Left cardiac atrium (tissue), 4 donors: Measurements from ENCODE around the gene KLF8. TPM values are rescaled to one million over a fixed set of nuclear protein-coding genes. Genes with fewer than 3 reads are reported as not detected.
"Not testable (repeated sequence)": the region's sequence is repeated elsewhere in the genome, so short reads cannot be mapped to it uniquely, and the experiment has no call there.

ENCODE experiments used
- ATAC-seq, 2 donors: fragments of 200-7000 bp; cut with Tn5 transposase; one replicate each; pipeline ENCODE4 v1.9.1; 2020; ENCODE audit warnings: mild to moderate bottlenecking in 2 of 2, moderate library complexity in 2 of 2
- DNase-seq: peaks from one replicate; pipeline ENCODE4 v3.0.0-alpha.2; 2020
- intact Hi-C, 2 donors: fragments of 100-400 bp; cut with DNase I; formaldehyde crosslinking; loops; one replicate each; pipeline versions ENCODE4 v1.14.1 to v1.15.1; 2022 to 2023
- long read RNA-seq: library from polyadenylated mRNA; unstranded; transcript quantifications from one replicate; pipeline ENCODE4 v2.0.0, GENCODE V29; 2021
- total RNA-seq, 2 donors: library from RNA; stranded (reverse); fragmentation: NEBNext Ultra II Directional; extraction: Animal tissue kit (Norgen Biotek cat#: 25700); gene quantifications; one replicate each; pipeline ENCODE4 v1.2.1, GENCODE V29; 2021
- donor health status: DM: no; HTN: yes; CAD: no.
- donor health status: DM: no; HTN: yes; CAD: no; lungs with severe emphysema.
- donor health status: DM: yes; HTN: yes; CAD: no.
- donor health status: Dilated cardiomyopathy.

The KLF8 gene
- 1 to 10 TPM; 5.4 to 7.8 TPM for total RNA-seq
- long read RNA-seq, partial matches to known transcripts: 1 of 1 reads
- long read RNA-seq, other reads (novel, unspliced or antisense): 0 of 1 reads

DNA sequence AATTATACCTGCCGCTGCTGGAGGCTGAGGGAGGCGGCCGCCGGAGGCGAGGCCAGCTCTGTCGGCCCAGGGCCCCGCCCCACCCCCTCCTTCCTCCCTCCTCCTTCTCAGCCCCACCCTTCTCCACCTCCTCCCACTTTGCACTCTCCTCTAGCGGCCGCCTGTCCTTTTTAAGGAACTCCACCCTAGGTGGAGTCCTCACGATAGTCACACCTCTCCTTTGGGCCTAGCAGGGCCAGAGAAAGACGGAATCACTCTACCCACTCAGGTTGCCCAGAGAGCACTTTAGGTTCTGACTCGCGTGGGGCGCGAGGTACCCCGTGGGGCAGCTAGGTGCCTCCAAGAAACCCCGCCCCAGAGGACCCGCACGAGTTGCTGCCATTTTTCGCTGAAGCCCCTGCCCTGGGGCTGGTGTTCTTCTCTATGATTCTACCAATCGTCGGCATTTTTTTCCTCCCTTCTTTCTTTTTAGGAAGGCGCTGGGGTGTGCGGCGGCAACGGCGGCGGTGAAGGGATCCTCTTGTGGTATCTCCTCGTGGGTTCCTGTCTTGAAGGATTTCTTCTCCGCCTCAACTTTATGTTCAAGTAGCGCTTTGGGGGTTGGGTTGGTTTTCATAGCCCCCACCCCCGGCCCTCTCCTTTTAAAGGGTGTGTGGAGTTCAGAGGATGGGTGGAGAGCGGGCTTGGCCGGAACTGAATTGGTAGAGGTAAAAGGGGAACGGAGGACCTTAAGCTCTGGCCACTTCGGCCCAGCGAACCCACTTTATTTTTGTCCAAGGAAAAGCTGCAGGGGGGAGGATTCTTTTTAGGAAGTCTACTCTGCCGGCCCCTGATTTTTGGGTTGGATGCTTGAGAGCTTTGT, at the start of gene KLF8:
TSS of gene KLF8 (plus strand) at position 136 of the 862 bp plus-strand sequence. CDS start 979 bp downstream, outside the sequence.
- intact Hi-C loops: no loop called here
- peak; percentile 55 for DNase-seq
- ATAC-seq: peak; percentile 72 to 90

DNA sequence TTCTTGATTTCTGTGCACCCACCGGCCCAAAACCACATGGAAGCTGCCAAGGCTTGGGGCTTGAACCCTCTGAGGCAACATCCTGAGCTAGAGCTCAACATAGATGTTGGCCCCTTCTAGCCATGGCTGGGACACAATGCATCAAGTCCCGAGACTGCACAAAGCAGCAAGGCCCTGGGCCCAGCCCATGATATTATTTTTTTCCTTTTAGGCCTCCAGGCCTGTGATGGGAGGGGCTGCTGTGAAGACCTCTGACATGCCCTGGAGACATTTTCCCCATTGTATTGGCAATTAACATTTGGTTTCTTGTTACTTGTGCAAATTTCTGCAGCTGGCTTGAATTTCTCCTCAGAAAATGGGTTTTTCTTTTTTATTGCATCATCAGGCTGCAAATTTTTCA, 25.2 kb upstream of the KLF8 start:
- ATAC-seq, DNase-seq, intact Hi-C loops: not testable (repeated sequence)

- DNase-seq: no peak
- no peak for ATAC-seq
- intact Hi-C loops: no loop called here
Observed at GRCh38 chrX:56211701-56212100, 20.5 kb upstream of the KLF8 start.

DNA sequence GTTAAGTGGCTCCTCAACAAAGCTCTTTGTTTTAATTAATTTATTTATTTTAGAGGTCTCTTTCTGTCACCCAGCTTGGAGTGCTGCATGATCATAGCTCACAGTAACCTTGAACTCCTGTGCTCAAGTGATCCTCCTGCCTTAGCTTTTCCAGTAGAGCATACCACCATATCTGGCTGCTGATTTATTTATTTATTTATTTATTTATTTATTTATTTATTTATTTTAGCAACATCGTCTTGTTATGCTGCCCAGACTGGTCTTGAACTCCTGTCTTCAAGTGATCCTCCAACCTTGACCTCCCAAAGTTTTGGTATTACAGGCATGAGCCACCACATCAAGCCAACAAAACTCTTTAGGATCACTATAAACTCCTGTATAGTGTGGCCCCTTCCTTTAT, 15.8 kb upstream of the KLF8 start:
- intact Hi-C loops: no loop called here
- no peak for ATAC-seq
- no peak for DNase-seq

DNA sequence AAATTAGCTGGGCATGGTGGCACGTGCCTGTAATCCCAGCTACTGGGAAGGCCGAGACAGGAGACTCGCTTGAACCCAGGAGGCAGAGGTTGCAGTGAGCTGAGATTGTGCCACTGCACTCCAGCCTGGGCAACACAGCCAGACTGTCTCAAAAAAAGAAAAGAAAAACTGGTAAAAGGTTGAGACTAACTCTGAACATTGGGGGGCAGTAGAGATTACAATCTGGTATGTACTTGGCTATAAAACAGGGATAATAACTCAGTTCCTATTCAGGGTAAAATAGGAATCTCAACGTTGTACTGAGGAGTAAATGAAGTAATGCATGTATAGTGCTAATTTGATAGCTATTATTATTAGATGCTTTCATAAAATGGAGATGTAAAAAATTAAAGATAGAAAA, 12.5 kb upstream of the KLF8 start:
- DNase-seq (no peak), ATAC-seq (peak in 1 of 2 donors; percentile 50)
- intact Hi-C loops: no loop called here

DNA sequence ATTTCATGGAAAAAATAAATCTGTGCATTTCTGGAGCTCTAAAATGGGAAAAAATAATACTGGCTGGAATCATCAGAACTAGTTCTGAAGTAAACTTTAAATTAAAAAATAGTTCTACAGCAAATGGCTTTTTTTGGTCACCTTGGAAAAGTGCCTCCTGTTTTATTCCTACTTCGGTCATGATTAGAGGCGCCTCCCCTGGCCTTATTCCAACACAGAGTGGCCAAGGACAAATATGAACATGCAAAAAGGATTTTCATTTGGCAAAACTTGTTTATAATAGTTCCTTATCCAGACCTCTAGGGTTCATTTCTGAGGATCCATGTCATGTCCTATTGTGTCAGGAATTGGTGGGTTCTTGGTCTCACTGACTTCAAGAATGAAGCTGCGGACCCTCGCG, 11.1 kb upstream of the KLF8 start:
- ATAC-seq: no peak
- DNase-seq: no peak
- intact Hi-C loops: no loop called here

DNA sequence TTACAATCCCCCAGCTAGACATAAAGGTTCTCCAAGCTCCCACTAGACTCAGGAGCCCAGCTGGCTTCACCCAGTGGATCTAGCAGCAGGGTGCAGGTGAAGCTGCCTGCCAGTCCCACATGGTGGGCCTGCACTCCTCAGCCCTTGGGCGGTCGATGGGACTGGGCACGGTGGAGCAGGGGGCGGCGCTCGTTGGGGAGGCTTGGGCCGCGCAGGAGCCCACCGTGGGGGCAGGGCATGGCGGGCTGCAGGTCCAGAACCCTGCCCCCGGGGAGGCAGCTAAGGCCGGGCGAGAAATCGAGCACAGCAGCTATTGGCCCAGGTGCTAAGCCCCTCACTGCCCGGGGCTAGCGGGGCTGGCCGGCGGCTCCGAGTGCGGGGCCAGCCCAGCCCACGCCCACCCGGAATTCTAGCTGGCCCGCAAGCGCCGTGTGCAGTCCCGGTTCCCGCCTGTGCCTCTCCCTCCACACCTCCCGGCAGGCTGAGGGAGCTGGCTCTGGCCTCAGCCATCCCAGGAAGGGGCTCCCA, 9.6 kb upstream of the KLF8 start:
- ATAC-seq (no peak), DNase-seq (no peak)
- intact Hi-C loops: no loop called here

- DNase-seq (no peak), ATAC-seq (no peak)
- intact Hi-C loops: no loop called here
Observed at GRCh38 chrX:56226980-56227379, 5.2 kb upstream of the KLF8 start.

DNA sequence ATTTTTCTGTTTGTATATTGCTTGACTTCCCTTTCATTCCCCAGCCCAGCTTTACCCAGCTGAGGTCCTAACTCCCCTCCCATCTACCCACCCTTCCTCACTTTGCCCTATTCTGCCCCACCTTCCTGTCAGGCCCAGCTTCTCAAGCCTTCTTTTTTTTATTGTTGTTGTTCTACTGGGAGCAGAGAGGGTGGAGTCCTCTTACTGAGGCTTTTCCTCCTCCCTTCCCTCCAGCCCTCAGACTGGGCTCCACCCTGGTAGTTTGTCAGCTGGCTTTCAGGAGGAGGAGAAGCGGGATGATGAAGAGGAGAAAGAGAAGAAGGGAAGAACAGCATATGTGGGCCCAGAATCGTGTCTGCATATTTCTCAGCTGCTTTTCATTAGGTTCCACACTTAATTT, 3.2 kb upstream of the KLF8 start:
- ATAC-seq (peak in 1 of 2 donors; percentile 38), DNase-seq (no peak)
- intact Hi-C loops: no loop called here

DNA sequence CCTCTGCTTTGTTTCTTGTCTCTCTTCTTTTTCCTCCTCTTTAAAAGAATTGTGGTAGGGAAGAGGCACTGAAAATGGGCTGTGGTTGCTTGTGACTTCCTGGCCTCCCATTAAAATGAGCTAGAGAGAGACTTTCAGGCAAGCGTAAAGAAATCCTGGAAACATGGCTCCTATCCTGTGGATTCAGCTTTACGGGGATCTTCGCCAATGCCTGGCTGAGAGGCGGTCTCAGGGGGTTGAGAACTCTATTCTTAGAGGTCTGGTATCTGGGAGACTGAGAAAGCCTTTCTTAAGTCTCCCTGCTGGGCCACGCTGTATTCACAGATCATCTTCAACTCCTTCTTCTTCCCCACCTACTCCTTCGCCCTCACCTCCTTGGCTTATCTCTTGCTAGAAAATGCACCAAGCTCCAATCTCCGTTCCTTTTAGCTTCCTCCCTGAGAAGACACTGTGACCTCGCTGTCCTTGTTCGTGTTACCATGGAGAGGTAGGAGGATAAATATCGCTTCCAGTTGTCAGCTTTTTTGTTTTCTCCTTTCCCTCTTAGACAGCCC, 542 bp upstream of the KLF8 start:
- intact Hi-C loops: no loop called here
- ATAC-seq: no peak

GRCh38 chrX:56233100-56233499, 944 bp downstream of the KLF8 start:
- ATAC-seq (peak; percentile 64 to 75), DNase-seq (no peak)
- intact Hi-C loops: no loop called here

More for the DNA sequence above, 542 bp upstream of the KLF8 start:
- DNase-seq: no peak

DNA sequence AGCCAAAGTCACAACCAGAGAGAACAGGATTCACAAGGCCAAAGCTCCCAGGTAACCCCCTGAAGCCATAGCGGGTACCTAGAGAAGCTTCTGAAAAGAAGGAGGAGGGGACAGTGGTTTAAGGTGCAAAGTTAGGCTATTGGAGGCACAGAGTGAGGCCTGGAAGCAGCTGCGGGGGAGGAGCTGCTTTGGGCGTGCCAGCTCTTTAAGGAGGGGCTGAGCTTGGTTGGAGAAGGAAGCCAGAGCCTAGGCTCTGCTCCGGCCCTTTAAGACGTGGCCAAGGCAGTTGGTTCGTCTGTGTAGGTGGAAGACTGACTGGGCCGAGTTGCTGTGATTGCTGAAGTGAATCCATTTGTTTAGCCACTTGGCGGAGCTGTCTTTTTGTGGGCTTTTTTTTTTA, 1.5 kb downstream of the KLF8 start:
- peak; percentile 81 to 95 for ATAC-seq
- DNase-seq: peak; percentile 65
- intact Hi-C loops: no loop called here

DNA sequence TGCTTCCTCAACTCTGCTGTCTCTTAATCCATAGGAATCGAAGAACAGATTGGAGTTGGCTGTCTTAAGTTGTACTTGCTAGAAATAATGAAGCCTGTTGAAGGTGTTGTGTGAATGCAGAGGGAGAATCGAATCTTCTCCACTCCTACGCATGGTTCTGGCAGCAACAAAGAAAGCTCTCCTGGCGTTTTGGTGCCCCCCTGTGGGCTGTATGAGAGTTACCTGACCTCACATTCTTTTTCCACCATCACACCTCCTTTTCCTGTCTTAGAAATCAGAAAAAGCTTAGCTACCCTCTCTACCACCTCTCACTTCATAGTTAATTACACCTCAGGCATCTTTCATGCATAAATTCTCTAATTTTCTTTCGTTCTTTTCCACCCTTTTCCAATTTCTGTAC, 16.3 kb downstream of the KLF8 start:
- intact Hi-C loops: no loop called here
- DNase-seq: peak; percentile 34
- ATAC-seq: peak; percentile 62 to 63

GRCh38 chrX:56253832-56254703, 21.9 kb downstream of the KLF8 start:
- intact Hi-C loops: no loop called here
- ATAC-seq (no peak), DNase-seq (no peak)

GRCh38 chrX:56268888-56269287, 36.7 kb downstream of the KLF8 start:
- ATAC-seq (no peak), DNase-seq (no peak)
- intact Hi-C loops: no loop called here

- intact Hi-C loops: no loop called here
Observed at GRCh38 chrX:56278692-56279091, 46.5 kb downstream of the KLF8 start.

GRCh38 chrX:56279863-56280262, 47.7 kb downstream of the KLF8 start:
- ATAC-seq (no peak), DNase-seq (no peak)
- intact Hi-C loops: no loop called here

More at GRCh38 chrX:56278692-56279091, 46.5 kb downstream of the KLF8 start:
- ATAC-seq (no peak), DNase-seq (no peak)

- ATAC-seq (no peak), DNase-seq (no peak)
- intact Hi-C loops: no loop called here
Observed at GRCh38 chrX:56281789-56282188, 49.6 kb downstream of the KLF8 start.

- DNase-seq (no peak), ATAC-seq (no peak)
- intact Hi-C loops: no loop called here
Observed at GRCh38 chrX:56284269-56284668, 52.1 kb downstream of the KLF8 start.
